ENCODE data around the gene TSFM.

The TSFM gene

GRCh38 chr12:57737467-57738460 lies 44.8 kb upstream of the TSFM start:
- TF ChIP-seq CTCF (IDR thresholded peaks at IDR 0.05) (peak; percentile 75), ZFX (IDR thresholded peaks at IDR 0.05; ENCODE audit: borderline replicate concordance) (no peak)
- H3K27ac ChIP-seq = no peak overlapping the region

DNA sequence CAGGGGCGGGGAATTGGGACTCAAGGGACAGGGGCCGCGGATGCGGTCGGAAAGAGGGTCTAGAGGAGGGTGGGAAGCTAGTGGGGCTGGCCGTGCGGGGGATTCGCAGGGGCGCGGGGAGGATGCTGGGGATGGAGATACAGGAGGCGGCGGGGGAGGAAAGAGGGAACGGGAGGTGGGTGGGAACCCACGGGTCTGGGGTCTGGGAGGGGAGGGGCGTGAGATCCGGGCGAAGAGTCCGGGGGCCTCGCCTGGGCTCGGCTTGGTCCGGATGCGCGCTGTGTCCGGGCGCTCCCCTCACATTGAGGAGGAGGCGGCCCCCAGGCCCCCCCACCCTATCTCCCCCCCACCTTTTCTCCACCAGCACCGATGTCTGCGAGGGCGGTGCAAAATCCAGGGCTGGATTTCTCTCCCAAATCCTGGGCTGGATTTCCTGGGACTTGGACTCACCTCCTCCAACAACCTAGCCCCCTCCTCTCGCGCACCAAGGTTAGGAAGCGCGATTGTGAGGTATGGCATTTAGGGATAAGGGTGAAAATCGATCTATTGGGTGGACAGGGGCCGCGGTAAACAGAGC lies 43.8 kb upstream of the TSFM start, which contains the start of gene AGAP2:
TSS of gene AGAP2 (minus strand) at position 82 of the 577 bp plus-strand sequence. CDS start 496 bp downstream, outside the sequence.
- H3K27ac ChIP-seq = no peak within 1 kb of the TSS
- TF ChIP-seq ZFX (IDR thresholded peaks at IDR 0.05; ENCODE audit: borderline replicate concordance) = no peak
- no peak for TF ChIP-seq CTCF (IDR thresholded peaks at IDR 0.05)

GRCh38 chr12:57739387-57739786 lies 43.2 kb upstream of the TSFM start:
- no peak overlapping the region for H3K27ac ChIP-seq
- TF ChIP-seq ZFX (IDR thresholded peaks at IDR 0.05; ENCODE audit: borderline replicate concordance) (no peak), CTCF (IDR thresholded peaks at IDR 0.05) (no peak)

GRCh38 chr12:57739914-57740538 lies 42.6 kb upstream of the TSFM start:
- H3K27ac ChIP-seq = no peak overlapping the region
- TF ChIP-seq CTCF (IDR thresholded peaks at IDR 0.05) (no peak), ZFX (IDR thresholded peaks at IDR 0.05; ENCODE audit: borderline replicate concordance) (no peak)

DNA sequence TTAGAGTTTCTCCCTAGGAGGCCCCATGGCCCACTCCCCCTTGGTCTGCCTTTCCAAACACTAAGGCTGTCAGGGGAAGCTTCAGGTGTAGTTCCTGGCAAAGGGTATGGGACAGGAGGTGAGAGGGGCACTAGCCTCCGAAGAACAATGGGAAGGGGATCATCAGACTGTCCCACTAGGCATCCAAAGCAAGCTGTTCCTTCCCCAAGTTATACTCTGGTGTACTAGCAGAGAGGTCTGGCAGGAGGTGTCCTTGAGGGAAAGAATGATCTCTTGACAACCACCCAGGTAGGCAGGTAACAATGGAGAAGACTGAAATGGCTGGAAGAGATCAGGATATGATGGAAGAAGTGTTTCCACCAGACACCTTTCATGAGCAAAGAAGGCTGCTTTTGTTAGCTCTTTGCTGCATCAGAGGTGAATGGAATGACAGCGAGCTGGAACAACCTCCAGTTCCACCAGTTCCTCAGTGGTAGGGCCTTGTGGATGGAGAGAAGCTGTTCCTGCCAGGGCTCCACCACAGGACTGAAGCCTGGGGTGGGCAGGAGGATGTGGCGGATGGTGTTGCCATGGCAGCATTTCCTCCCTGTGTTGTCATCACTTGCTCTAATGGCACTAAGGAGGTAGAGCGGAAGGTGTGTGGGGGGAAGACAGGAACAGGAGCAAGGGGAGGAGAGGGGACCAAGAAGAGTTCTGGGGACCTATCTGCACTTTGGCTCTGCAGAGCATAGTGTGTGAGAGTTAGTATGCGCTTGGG lies 41.8 kb upstream of the TSFM start:
- TF ChIP-seq ZFX (IDR thresholded peaks at IDR 0.05; ENCODE audit: borderline replicate concordance) (no peak), CTCF (IDR thresholded peaks at IDR 0.05) (no peak)
- no peak overlapping the region for H3K27ac ChIP-seq

DNA sequence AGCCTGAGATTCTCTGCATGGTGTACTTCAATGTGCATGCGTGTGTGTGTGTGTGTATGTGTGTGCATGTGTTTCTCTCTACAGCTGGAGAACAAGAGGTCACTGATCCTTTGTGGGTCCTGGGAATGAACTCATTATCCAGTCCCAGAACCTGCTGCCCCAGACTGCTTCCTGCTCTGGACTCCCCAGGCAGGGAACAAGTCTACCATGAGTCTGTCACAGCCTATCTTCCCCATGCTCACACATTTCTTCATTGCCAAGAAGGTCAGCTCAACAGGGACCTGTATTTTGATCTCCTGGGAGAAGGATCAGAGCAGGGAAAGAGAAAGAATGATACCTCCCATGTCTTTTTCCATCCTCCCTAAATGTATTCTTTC lies 41.2 kb upstream of the TSFM start:
- no peak for TF ChIP-seq ZFX (IDR thresholded peaks at IDR 0.05; ENCODE audit: borderline replicate concordance)
- no peak for TF ChIP-seq CTCF (IDR thresholded peaks at IDR 0.05)
- H3K27ac ChIP-seq = no peak overlapping the region

Measured in 22Rv1 (cell line).